HepG2 (cell line): ENCODE data around the gene ELOVL2. TPM values are rescaled to one million over a fixed set of nuclear protein-coding genes. Genes with fewer than 3 reads are reported as not detected.

ENCODE experiments used
- BCL6 ChIP-seq: IDR thresholded peaks from 2 replicates; pipeline ENCODE4 v1.6.1; 2016; ENCODE audit warnings: missing genetic modification reagents, missing compliant biosample characterization
- CREM ChIP-seq, 2 experiments: sonication (generic) in 1 of 2; formaldehyde crosslinking in 1 of 2; IDR thresholded peaks; 2 replicates each; pipeline versions ENCODE4 v1.4.0 to v1.6.1; 2016 to 2020; ENCODE audit warnings: antibody characterized with exemption in 1 of 2, mild to moderate bottlenecking in 1 of 2, missing genetic modification reagents in 1 of 2
- ELF1 ChIP-seq: sonication (generic); formaldehyde crosslinking; IDR thresholded peaks from 2 replicates; pipeline ENCODE4 v1.4.0; 2020; ENCODE audit warnings: missing genetic modification reagents
- HNRNPLL ChIP-seq: fragments of 200-400 bp; formaldehyde crosslinking; IDR thresholded peaks from 2 replicates; pipeline ENCODE4 v1.6.1; 2017; ENCODE audit warnings: mild to moderate bottlenecking, low read depth, low read length; ENCODE audit not compliant: poor library complexity, severe bottlenecking
- HOXA7 ChIP-seq: sonication (generic); formaldehyde crosslinking; IDR thresholded peaks from 2 replicates; pipeline ENCODE4 v1.8.1; 2022; ENCODE audit warnings: mild to moderate bottlenecking, missing genetic modification reagents, moderate library complexity
- MAFF ChIP-seq: IDR thresholded peaks from 2 replicates; pipeline ENCODE4 v1.6.1; 2011; ENCODE audit warnings: low read depth, low read length, improper control_type of control experiment
- MLXIP ChIP-seq: sonication (generic); formaldehyde crosslinking; IDR thresholded peaks from 2 replicates; pipeline ENCODE4 v1.9.0; 2021; ENCODE audit warnings: missing genetic modification reagents, borderline replicate concordance
- NFRKB ChIP-seq: fragments of 450-650 bp; IDR thresholded peaks from 2 replicates; pipeline ENCODE4 v1.6.1; 2017
- PHF5A ChIP-seq: IDR thresholded peaks from one replicate; pipeline ENCODE4 v1.6.1; 2018; ENCODE audit warnings: low read depth, missing genetic modification reagents; ENCODE audit not compliant: unreplicated experiment
- SIN3A ChIP-seq: IDR thresholded peaks from 2 replicates; pipeline ENCODE4 v1.6.1; 2011; ENCODE audit warnings: low read depth, mild to moderate bottlenecking, control low read depth, low read length, borderline replicate concordance
- SP2 ChIP-seq: sonication (generic); formaldehyde crosslinking; IDR thresholded peaks from 2 replicates; pipeline ENCODE4 v1.5.1; 2020; ENCODE audit warnings: mild to moderate bottlenecking, missing genetic modification reagents
- ZBTB4 ChIP-seq: sonication (generic); formaldehyde crosslinking; IDR thresholded peaks from 2 replicates; pipeline ENCODE4 v1.4.0; 2020; ENCODE audit warnings: missing genetic modification reagents, mild to moderate bottlenecking, borderline replicate concordance
- ZBTB7B ChIP-seq: sonication (generic); formaldehyde crosslinking; IDR thresholded peaks from 2 replicates; pipeline ENCODE4 v1.4.0; 2020; ENCODE audit warnings: missing genetic modification reagents
- ZNF160 ChIP-seq: sonication (generic); formaldehyde crosslinking; IDR thresholded peaks from 2 replicates; pipeline ENCODE4 v1.8.0; 2022; ENCODE audit warnings: mild to moderate bottlenecking, inconsistent platforms, missing genetic modification reagents
- ZNF224 ChIP-seq: sonication (generic); formaldehyde crosslinking; IDR thresholded peaks from 2 replicates; pipeline ENCODE4 v1.5.0; 2020; ENCODE audit warnings: mild to moderate bottlenecking, missing genetic modification reagents
- ZNF292 ChIP-seq: sonication (generic); formaldehyde crosslinking; IDR thresholded peaks from 2 replicates; pipeline ENCODE4 v1.8.1; 2022; ENCODE audit warnings: mild to moderate bottlenecking, low read depth, missing genetic modification reagents, borderline replicate concordance
- ZNF33B ChIP-seq: sonication (generic); formaldehyde crosslinking; IDR thresholded peaks from 2 replicates; pipeline ENCODE4 v1.5.1; 2020; ENCODE audit warnings: mild to moderate bottlenecking, missing genetic modification reagents
- ZNF558 ChIP-seq: sonication (generic); formaldehyde crosslinking; IDR thresholded peaks from 2 replicates; pipeline ENCODE4 v1.9.0; 2022; ENCODE audit warnings: mild to moderate bottlenecking, missing genetic modification reagents, borderline replicate concordance
- ZNF562 ChIP-seq: sonication (generic); formaldehyde crosslinking; IDR thresholded peaks from 2 replicates; pipeline ENCODE4 v1.8.0; 2022; ENCODE audit warnings: missing genetic modification reagents, borderline replicate concordance
- ZNF567 ChIP-seq: sonication (generic); formaldehyde crosslinking; IDR thresholded peaks from 2 replicates; pipeline ENCODE4 v1.8.1; 2023; ENCODE audit warnings: mild to moderate bottlenecking, missing genetic modification reagents, borderline replicate concordance
- ZNF639 ChIP-seq: conservative IDR thresholded peaks from 2 replicates; pipeline ENCODE4 v1.6.1; 2018; ENCODE audit warnings: missing genetic modification reagents
- ZNF772 ChIP-seq: sonication (generic); formaldehyde crosslinking; IDR thresholded peaks from 2 replicates; pipeline ENCODE4 v1.5.0; 2020; ENCODE audit warnings: mild to moderate bottlenecking, missing genetic modification reagents
- ZNF83 ChIP-seq: sonication (generic); formaldehyde crosslinking; IDR thresholded peaks from 2 replicates; pipeline ENCODE4 v1.4.0; 2020; ENCODE audit warnings: missing genetic modification reagents, mild to moderate bottlenecking, borderline replicate concordance
- ZNF878 ChIP-seq: sonication (generic); formaldehyde crosslinking; IDR thresholded peaks from 2 replicates; pipeline ENCODE4 v1.8.1; 2023; ENCODE audit warnings: mild to moderate bottlenecking, missing genetic modification reagents, moderate library complexity
- polyA plus RNA-seq, 8 experiments: library from polyadenylated mRNA; depleted of rRNA in 3 of 8; stranded (reverse) in 7 of 8; unstranded in 1 of 8; fragments of >200 nt; fragmentation: Illumina TruSeq in 4 of 8; extraction: Trizol in 4 of 8; gene quantifications; 2 replicates each; pipeline versions ENCODE4 v1.2.1 to v1.2.3, GENCODE V29; 2011 to 2016; ENCODE audit warnings: low read depth in 4 of 8, missing spikeins in 1 of 8, mixed read lengths in 1 of 8; ENCODE audit not compliant: insufficient read depth in 1 of 8
- total RNA-seq, 5 experiments: library from RNA; depleted of rRNA; stranded (reverse); fragments of >200 nt; fragmentation: Illumina TruSeq; extraction: Trizol; gene quantifications; 2 replicates each; pipeline ENCODE4 v1.2.3, GENCODE V29; 2016; ENCODE audit warnings: low read depth in 1 of 5

Gene ELOVL2
- total and polyA plus RNA-seq, 2 of the 13 experiments (the other 11 are each of a cell fraction or from before 2014, with no cell fraction given), result 43.6 to 65.4 TPM

GRCh38 chr6:11043378-11043960 is 636 bp downstream of the ELOVL2 start (continued):
- TF ChIP-seq MLXIP (CRISPR knock-in tag), result no peak
- TF ChIP-seq HNRNPLL, result peak; percentile 47
- 0 out of 2 replicates have a peak, but pooled peaks have one; percentile 3 for TF ChIP-seq SIN3A
- TF ChIP-seq MAFF, result no peak
- no peak for TF ChIP-seq ZNF224 (CRISPR knock-in tag)
- 0 out of 2 replicates have a peak, but pooled peaks have one; percentile 36 for TF ChIP-seq ZNF772 (CRISPR knock-in tag)
- no peak for TF ChIP-seq ZNF567
- no peak for TF ChIP-seq CREM (IDR thresholded peaks at IDR 0.05)
- TF ChIP-seq CREM (CRISPR knock-in tag; IDR thresholded peaks at IDR 0.05), result no peak
- TF ChIP-seq NFRKB, result no peak
- no peak for TF ChIP-seq ZNF33B (CRISPR knock-in tag)
- no peak for TF ChIP-seq BCL6 (CRISPR knock-in tag)
- TF ChIP-seq HOXA7 (CRISPR knock-in tag), result no peak
- 0 out of 2 replicates have a peak, but pooled peaks have one; percentile 10 for TF ChIP-seq ZNF83 (CRISPR knock-in tag)
- TF ChIP-seq SP2 (CRISPR knock-in tag), result no peak
- no peak for TF ChIP-seq ZNF562 (CRISPR knock-in tag)
- TF ChIP-seq ZNF292 (CRISPR knock-in tag), result peak; percentile 84
- no peak for TF ChIP-seq ELF1 (CRISPR knock-in tag)
- TF ChIP-seq ZNF558 (CRISPR knock-in tag), result 0 out of 2 replicates have a peak, but pooled peaks have one; percentile 10
- TF ChIP-seq ZNF160 (CRISPR knock-in tag), result peak; percentile 5; the same call in 1 of the 2 replicates
- no peak for TF ChIP-seq ZNF878 (CRISPR knock-in tag)
- no peak for TF ChIP-seq ZBTB4
- TF ChIP-seq ZBTB7B (CRISPR knock-in tag), result peak; percentile 54; the same call in 1 of the 2 replicates
- TF ChIP-seq PHF5A (CRISPR knock-in tag), result no peak
- no peak for TF ChIP-seq ZNF639 (CRISPR knock-in tag)
